ENCODE measurements around the gene SCNM1. TPM values are rescaled to one million over a fixed set of nuclear protein-coding genes. Genes with fewer than 3 reads are reported as not detected.

The SCNM1 gene
- total RNA-seq, 1 donor from 2014 or later: 34.9 TPM

DNA sequence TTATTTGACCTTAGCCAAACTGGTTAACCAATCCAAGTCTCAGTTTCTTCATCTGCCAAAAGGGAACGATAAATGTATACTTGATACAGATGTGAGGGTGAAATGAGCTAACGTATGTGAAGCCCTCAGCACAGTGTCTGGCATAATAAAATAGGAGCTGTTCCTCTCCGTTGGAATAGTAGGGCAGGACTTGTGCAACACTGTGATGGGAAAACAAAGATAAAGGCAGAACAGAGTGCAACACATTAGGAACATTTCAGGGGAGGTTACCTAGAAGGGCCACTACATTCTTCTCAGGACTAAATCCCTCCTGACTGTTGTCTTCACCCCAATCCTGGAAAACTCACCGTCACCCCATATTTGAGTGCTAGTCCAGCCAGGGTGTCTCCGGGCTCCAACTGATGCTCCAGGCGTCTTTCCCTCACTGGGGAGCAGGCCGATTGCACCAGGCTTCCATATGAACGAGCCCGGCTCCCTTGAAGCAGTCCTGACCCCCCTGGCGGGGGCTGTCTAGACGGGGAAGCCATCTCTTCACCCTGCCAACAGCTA, 1.1 kb upstream of the SCNM1 start:
- H3K4me3 Mint-ChIP-seq: peak overlapping the region; percentile 98
- TF ChIP-seq CTCF (IDR thresholded peaks at IDR 0.05; ENCODE audit: unreplicated experiment): no peak
- H3K36me3 Mint-ChIP-seq: peaks cover 16% of the 10 kb centered on the region
- H3K9me3 Mint-ChIP-seq: no peaks in the 10 kb centered on the region
- H3K27ac Mint-ChIP-seq: peak overlapping the region; percentile 98
- DNase-seq (ENCODE audit: low spot score in 2 of 2, unreplicated experiment in 2 of 2): no peak
- peaks cover 2% of the 10 kb centered on the region for H3K27me3 Mint-ChIP-seq (ENCODE audit: low read depth)
- peaks cover 22% of the 10 kb centered on the region for H3K4me1 Mint-ChIP-seq

DNA sequence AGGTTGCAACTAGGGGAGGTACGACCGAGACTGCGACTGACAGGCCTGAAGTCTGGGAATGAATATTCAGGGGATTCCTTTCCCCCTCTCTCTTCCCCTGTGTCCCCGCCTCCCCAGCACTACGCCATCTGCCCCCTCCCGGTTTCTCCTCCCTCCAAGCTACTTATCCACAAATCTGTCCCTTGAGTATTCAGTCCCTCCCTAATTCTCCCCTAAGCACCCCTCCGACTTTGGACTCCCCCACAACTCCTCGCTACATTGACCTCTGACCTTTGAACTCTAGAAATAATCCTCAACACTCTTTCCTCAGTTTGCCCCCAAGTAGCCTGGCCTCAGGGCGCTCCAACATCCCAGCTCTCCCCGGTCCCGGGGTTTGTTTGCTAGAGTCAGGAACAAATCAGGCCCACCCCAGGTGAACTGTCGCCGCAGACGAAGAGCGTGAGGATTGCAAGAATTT, 635 bp upstream of the SCNM1 start:
- Mint-ChIP-seq H3K9me3 (no peaks in the 10 kb centered on the region), H3K36me3 (peaks cover 18% of the 10 kb centered on the region), H3K4me3 (peak overlapping the region; percentile 98), H3K27ac (peak overlapping the region; percentile 98), H3K27me3 (ENCODE audit: low read depth) (peaks cover 2% of the 10 kb centered on the region), H3K4me1 (peaks cover 22% of the 10 kb centered on the region)
- TF ChIP-seq CTCF (IDR thresholded peaks at IDR 0.05; ENCODE audit: unreplicated experiment): no peak
- DNase-seq (ENCODE audit: low spot score in 2 of 2, unreplicated experiment in 2 of 2): peak in 1 of 2 experiments; percentile 48

DNA sequence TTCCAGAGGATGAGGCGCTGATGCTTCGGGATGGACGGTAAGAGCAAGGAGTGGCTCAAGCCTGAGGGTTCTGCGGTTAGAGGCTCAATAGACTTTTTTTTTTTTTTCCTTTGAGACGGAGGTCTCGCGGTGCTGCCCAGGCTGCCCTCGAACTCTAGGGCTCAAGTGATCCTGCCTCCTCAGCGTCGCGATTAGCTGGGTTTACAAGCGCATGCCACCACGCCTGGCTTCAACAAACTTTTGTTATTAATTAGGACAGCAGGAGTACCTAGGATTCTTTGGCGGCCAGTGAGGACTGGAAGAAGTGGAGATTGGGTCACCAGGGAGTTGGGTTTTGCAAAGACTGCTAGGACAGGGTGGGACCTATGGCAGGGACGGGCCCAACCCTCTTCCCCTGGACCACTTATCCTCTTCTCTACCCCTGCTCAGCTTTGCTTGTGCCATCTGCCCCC, 587 bp downstream of the SCNM1 start:
- H3K36me3 Mint-ChIP-seq: peaks cover 13% of the 10 kb centered on the region
- peaks cover 22% of the 10 kb centered on the region for H3K4me1 Mint-ChIP-seq
- H3K9me3 Mint-ChIP-seq: no peaks in the 10 kb centered on the region
- H3K27ac Mint-ChIP-seq: peak overlapping the region; percentile 98
- TF ChIP-seq CTCF (IDR thresholded peaks at IDR 0.05; ENCODE audit: unreplicated experiment): no peak
- DNase-seq (ENCODE audit: low spot score in 2 of 2, unreplicated experiment in 2 of 2): no peak
- H3K27me3 Mint-ChIP-seq (ENCODE audit: low read depth): peaks cover 2% of the 10 kb centered on the region
- H3K4me3 Mint-ChIP-seq: peak overlapping the region; percentile 98

DNA sequence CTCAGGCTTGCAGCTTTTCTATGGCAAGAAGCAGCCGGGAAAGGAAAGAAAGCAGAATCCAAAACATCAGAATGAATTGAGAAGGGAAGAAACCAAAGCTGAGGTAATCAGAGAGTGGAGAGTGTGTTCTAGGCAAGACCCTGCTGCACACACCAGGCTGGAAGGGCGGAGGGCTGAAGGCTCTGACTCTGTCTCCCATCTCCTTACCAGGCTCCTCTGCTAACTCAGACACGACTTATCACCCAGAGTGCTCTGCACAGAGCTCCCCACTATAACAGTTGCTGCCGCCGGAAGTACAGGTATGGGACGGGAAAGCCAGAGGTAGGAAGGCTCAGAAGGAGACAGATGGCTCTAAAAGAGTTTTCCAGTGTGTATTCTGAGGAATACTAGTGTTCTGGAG, 1.2 kb downstream of the SCNM1 start:
- H3K36me3 Mint-ChIP-seq: peaks cover 8% of the 10 kb centered on the region
- no peak for DNase-seq (ENCODE audit: low spot score in 2 of 2, unreplicated experiment in 2 of 2)
- peaks cover 22% of the 10 kb centered on the region for H3K4me1 Mint-ChIP-seq
- no peaks in the 10 kb centered on the region for H3K9me3 Mint-ChIP-seq
- peak overlapping the region; percentile 98 for H3K27ac Mint-ChIP-seq
- peak overlapping the region; percentile 98 for H3K4me3 Mint-ChIP-seq
- H3K27me3 Mint-ChIP-seq (ENCODE audit: low read depth): peaks cover 2% of the 10 kb centered on the region
- TF ChIP-seq CTCF (IDR thresholded peaks at IDR 0.05; ENCODE audit: unreplicated experiment): no peak

- Mint-ChIP-seq H3K4me1 (peaks cover 6% of the 10 kb centered on the region), H3K27ac (no peak overlapping the region), H3K9me3 (no peaks in the 10 kb centered on the region), H3K36me3 (peaks cover 11% of the 10 kb centered on the region), H3K27me3 (ENCODE audit: low read depth) (no peaks in the 10 kb centered on the region), H3K4me3 (no peak overlapping the region)
- no peak for TF ChIP-seq CTCF (IDR thresholded peaks at IDR 0.05; ENCODE audit: unreplicated experiment)
- DNase-seq (ENCODE audit: low spot score in 2 of 2, unreplicated experiment in 2 of 2): no peak
These were observed 5.2 kb downstream of the SCNM1 start for GRCh38 chr1:151171190-151171589.
